Measurements from ENCODE around the gene KIAA0753.

The KIAA0753 gene

DNA sequence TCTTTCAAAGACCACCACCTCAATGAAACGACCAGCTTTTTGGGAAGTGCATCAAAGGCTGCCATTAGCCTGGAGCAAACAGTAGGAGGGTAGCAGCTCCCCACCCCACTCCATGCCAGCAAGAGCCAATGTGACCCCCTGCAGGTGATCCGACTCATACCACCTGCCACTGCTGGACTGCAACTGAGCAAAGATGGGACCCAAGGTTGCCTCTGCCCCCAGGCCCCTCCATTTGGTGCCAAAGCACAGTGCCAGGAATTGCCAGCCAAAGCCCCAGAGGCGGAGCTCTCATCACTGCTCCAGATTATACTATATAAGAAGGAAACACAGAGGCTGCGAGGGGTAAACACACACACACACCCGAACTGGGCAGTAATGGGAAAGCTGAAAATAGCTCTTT lies 92.5 kb downstream of the KIAA0753 start:
- no peak for TF ChIP-seq CTCF (IDR thresholded peaks at IDR 0.05; ENCODE audit: insufficient read depth, low read depth, low read length, missing control alignments)
- DNase-seq (ENCODE audit: low read depth), result no peak
- H3K4me3 ChIP-seq (ENCODE audit: low read length), result no peak overlapping the region

DNA sequence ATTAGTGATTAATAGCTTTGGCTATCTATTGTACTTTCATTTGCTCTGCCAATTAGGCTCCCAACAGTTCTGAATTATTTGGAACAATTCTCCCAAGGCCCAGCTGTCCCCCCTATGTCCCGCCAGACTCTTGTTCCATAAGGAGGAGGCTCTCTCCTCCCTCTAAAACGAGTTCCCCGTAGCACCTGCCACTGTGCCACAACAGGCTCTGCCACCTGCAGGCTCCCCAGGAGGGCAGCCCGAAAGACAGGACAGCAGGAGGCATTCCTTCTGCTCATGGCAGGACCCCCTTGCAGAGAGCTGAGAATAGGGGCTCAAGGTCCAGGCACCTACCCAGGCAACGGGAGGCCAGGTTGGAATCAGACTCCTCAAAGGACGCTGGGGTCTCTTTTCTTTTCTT lies 93.2 kb downstream of the KIAA0753 start:
- no peak for DNase-seq (ENCODE audit: low read depth)
- TF ChIP-seq CTCF (IDR thresholded peaks at IDR 0.05; ENCODE audit: insufficient read depth, low read depth, low read length, missing control alignments), result no peak
- H3K4me3 ChIP-seq (ENCODE audit: low read length), result no peak overlapping the region

GRCh38 chr17:6546069-6546718 lies 94.3 kb downstream of the KIAA0753 start:
- no peak for TF ChIP-seq CTCF (IDR thresholded peaks at IDR 0.05; ENCODE audit: insufficient read depth, low read depth, low read length, missing control alignments)
- DNase-seq (ENCODE audit: low read depth), result no peak
- no peak overlapping the region for H3K4me3 ChIP-seq (ENCODE audit: low read length)

DNA sequence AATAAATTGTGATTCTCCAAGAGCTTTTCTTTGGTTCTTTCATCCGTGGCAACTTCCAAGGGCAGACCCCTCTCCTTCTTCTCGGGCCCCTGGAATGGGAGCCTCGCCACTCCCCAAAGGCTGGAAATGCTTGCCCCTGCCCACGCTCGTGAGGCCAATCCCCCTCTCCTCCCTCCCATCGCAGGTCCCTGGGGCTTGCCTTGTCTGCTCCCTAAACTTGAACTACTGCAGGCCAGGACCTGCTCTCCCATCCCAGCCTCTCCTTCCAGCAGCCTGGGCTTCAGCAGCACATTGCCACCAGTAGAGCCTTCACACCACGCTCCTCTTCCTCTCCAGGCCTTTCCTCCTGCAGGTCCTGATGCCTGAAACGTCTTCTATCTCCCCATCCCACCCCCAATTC lies 95.2 kb downstream of the KIAA0753 start:
- TF ChIP-seq CTCF (IDR thresholded peaks at IDR 0.05; ENCODE audit: insufficient read depth, low read depth, low read length, missing control alignments), result no peak
- no peak overlapping the region for H3K4me3 ChIP-seq (ENCODE audit: low read length)
- DNase-seq (ENCODE audit: low read depth), result no peak

DNA sequence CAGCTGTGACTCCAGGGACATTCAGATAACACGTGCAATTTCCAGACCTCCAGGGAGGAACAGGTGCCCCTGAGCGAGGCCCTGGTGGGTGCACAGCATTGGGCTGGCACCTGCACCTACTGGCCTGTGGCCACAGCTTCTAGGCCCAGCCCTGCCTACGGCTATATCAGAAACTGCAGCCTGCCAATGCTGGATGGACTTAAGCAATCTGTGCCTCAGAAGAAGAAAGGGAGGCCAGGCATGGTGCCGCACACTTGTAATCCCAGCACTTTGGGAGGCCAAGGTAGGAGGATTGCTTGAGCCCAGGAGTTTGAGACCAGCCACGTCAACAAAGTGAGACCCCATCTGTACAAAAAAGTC lies 96.5 kb downstream of the KIAA0753 start:
- no peak for DNase-seq (ENCODE audit: low read depth)
- TF ChIP-seq CTCF (IDR thresholded peaks at IDR 0.05; ENCODE audit: insufficient read depth, low read depth, low read length, missing control alignments), result no peak
- no peak overlapping the region for H3K4me3 ChIP-seq (ENCODE audit: low read length)

DNA sequence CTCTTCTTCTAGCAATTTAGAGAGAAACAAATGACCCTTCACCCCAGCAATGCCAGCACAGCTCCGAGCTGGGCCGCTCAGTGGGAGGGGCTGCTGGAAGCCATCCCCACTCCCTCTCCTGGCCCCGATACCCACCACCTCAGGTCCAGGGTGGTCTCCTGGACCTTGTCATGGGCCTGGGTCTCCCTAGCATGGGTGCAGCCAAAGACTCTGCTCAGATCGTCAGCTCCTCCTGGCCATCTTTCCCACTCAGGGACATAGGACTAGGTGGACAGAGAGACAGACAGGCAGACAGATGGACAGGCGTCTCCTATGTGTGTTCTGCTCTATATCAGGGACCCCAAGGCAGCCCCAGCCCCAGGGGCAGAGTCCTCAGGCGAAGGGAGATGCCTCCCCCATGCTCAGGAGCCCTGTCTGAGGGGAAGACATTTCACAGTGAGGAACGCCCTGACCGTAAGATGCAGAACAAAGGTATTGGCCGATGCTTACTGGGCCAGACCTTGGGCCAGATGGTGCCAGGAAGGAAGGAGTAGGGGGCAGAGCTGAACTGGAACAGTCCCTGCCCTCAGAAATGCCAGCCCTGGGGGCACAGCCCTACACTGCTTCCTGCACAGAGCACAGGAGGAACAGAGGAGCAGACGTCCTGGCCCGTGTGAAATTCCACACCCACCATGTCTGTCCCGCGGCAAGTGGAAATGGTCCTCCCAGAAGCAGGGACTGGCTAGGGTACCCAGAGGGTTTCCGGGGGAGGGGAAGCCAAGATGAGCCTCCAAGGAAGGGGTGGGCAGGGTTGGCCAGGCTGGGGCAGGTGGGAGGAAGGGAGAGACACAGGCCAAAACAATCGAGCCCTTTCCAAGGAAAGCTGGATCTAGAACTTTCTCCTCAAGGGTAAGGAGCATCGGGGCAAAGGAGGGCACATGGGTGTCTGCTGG lies 97.2 kb downstream of the KIAA0753 start:
- TF ChIP-seq CTCF (IDR thresholded peaks at IDR 0.05; ENCODE audit: insufficient read depth, low read depth, low read length, missing control alignments), result no peak
- H3K4me3 ChIP-seq (ENCODE audit: low read length), result no peak overlapping the region
- DNase-seq (ENCODE audit: low read depth), result no peak

Data from epithelial cell of esophagus (primary cell).